HG03558 (cell line): ENCODE measurements around the gene MRTFA.
"Not testable (repeated sequence)": the region's sequence is repeated elsewhere in the genome, so short reads cannot be mapped to it uniquely, and the experiment has no call there.

Experiments used
- ATAC-seq: cut with Tn5 transposase; IDR thresholded peaks from one replicate; pipeline ENCODE4 v1.9.1; 2021; ENCODE audit warnings: moderate number of reproducible peaks; ENCODE audit not compliant: unreplicated experiment; ENCODE audit errors: extremely low read depth

The MRTFA gene

GRCh38 chr22:40636380-40637182 is at the start of gene MRTFA:
Gene MRTFA (minus strand): TSS chr22:40636719.
- peak; percentile 81 for ATAC-seq

GRCh38 chr22:40685406-40685805 is 48.9 kb upstream of the MRTFA start:
- ATAC-seq: no peak

- ATAC-seq: no peak
These were observed 48.2 kb upstream of the MRTFA start for GRCh38 chr22:40684728-40685127.

- ATAC-seq: no peak
These were observed 44.9 kb upstream of the MRTFA start for GRCh38 chr22:40681451-40681850.

- ATAC-seq: no peak
These were observed 44.3 kb upstream of the MRTFA start for GRCh38 chr22:40680819-40681183.

GRCh38 chr22:40679964-40680818 is 43.7 kb upstream of the MRTFA start:
- no peak for ATAC-seq

- ATAC-seq: no peak
These were observed 42.9 kb upstream of the MRTFA start, which contains the start of gene MCHR1 for GRCh38 chr22:40679249-40679963. Gene MCHR1 (plus strand): TSS chr22:40679484. CDS start chr22:40679653, 169 bp downstream.

- no peak for ATAC-seq
These were observed 42.2 kb upstream of the MRTFA start for GRCh38 chr22:40678493-40679248.

- ATAC-seq: no peak
These were observed 40.1 kb upstream of the MRTFA start for GRCh38 chr22:40676644-40677043.

GRCh38 chr22:40676166-40676565 is 39.6 kb upstream of the MRTFA start:
- ATAC-seq: not testable (repeated sequence)

- ATAC-seq: no peak
These were observed 37.8 kb upstream of the MRTFA start for GRCh38 chr22:40674274-40674673.

GRCh38 chr22:40673017-40673416 is 36.5 kb upstream of the MRTFA start:
- ATAC-seq: no peak

GRCh38 chr22:40671796-40672360 is 35.4 kb upstream of the MRTFA start:
- no peak for ATAC-seq

GRCh38 chr22:40671369-40671768 is 34.9 kb upstream of the MRTFA start:
- ATAC-seq: no peak

GRCh38 chr22:40670058-40670457 is 33.5 kb upstream of the MRTFA start:
- ATAC-seq: no peak

- ATAC-seq: no peak
These were observed 32.3 kb upstream of the MRTFA start for GRCh38 chr22:40668611-40669411.

GRCh38 chr22:40666151-40666848 is 29.8 kb upstream of the MRTFA start:
- no peak for ATAC-seq

- ATAC-seq: no peak
These were observed 28.8 kb upstream of the MRTFA start for GRCh38 chr22:40665312-40665711.
